Measurements from ENCODE around the gene SETBP1. TPM values are rescaled to one million over a fixed set of nuclear protein-coding genes. Genes with fewer than 3 reads are reported as not detected.

The SETBP1 gene
- total and polyA plus RNA-seq, 2 of the 4 experiments (the other 2 are of a cell fraction), result 0.19 to 0.36 TPM

GRCh38 chr18:44958455-44958854 is 277.8 kb downstream of the SETBP1 start:
- Histone ChIP-seq H3K79me1 (ENCODE audit: low read depth in 1 of 2, low read length in 2 of 2) (no peaks in the 10 kb centered on the region), H3K14ac (replicated peaks; ENCODE audit: low read depth, low read length) (no peak overlapping the region), H2BK20ac (ENCODE audit: low read depth, low read length) (no peak overlapping the region), H4K91ac (ENCODE audit: insufficient read depth, low read depth, low read length) (no peak overlapping the region), H3K56ac (ENCODE audit: extremely low read depth, insufficient read depth, low read length) (no peak overlapping the region), H3K4ac (ENCODE audit: low read depth, low read length) (no peak overlapping the region), H2BK5ac (ENCODE audit: low read depth, low read length, poor library complexity, severe bottlenecking) (no peak overlapping the region), H2BK15ac (ENCODE audit: low read depth, low read length) (no peak overlapping the region), H4K20me1 (ENCODE audit: insufficient read depth, low read length) (no peaks in the 10 kb centered on the region), H3K9me3 (ENCODE audit: control insufficient read depth, insufficient read depth, low read length) (no peaks in the 10 kb centered on the region), H3K27me3 (ENCODE audit: control insufficient read depth, insufficient read depth, low read length) (no peaks in the 10 kb centered on the region), H4K8ac (ENCODE audit: low read depth in 2 of 2, low read length in 2 of 2) (no peak overlapping the region), H3K4me1 (ENCODE audit: control insufficient read depth, insufficient read depth, low read length) (no peaks in the 10 kb centered on the region), H4K5ac (ENCODE audit: low read depth, low read length) (no peak overlapping the region), H2AFZ (replicated peaks; ENCODE audit: low read length, poor library complexity) (no peak overlapping the region), H3K23ac (ENCODE audit: low read depth, low read length) (no peak overlapping the region), H3K27ac (ENCODE audit: insufficient read depth, low read length) (no peak overlapping the region), H3K9me1 (ENCODE audit: insufficient read depth, low read length) (no peaks in the 10 kb centered on the region), H3K36me3 (ENCODE audit: control insufficient read depth, insufficient read depth, low read length) (no peaks in the 10 kb centered on the region), H2AK5ac (ENCODE audit: low read depth, low read length) (no peak overlapping the region), H3K4me2 (ENCODE audit: low read depth, low read length) (no peak overlapping the region), H3K4me3 (ENCODE audit: insufficient read depth, low read depth, low read length) (no peak overlapping the region), H3K9ac (ENCODE audit: low read depth, low read length) (no peak overlapping the region), H2BK120ac (ENCODE audit: low read depth, low read length) (no peak overlapping the region), H3K18ac (ENCODE audit: low read depth, low read length) (no peak overlapping the region), H2AK9ac (replicated peaks; ENCODE audit: low read depth, low read length, poor library complexity) (no peak overlapping the region)
- intact Hi-C loops (cut with micrococcal nuclease), result no loop called here
- TF ChIP-seq RFX5 (IDR thresholded peaks at IDR 0.05; ENCODE audit: low read depth, low read length), result no peak
- CTCF ChIA-PET, result no interaction called here
- dilution Hi-C loops (cut with HindIII; ENCODE audit: low sequenced_read_pairs, unreplicated experiment), result no loop called here
- no TSS peak for BruUV-seq (replicated peaks)
- in situ Hi-C loops (cut with MboI; ENCODE audit: low sequenced_read_pairs), result no loop called here
- POLR2A ChIA-PET (ENCODE audit: unreplicated experiment), result no interaction called here
- DNase-seq, result no peak
- ATAC-seq (ENCODE audit: low read depth), result no peak

Measured in IMR-90 (cell line).